HG03108 (cell line): Measurements from ENCODE around the gene CNGA1.

Experiments
- ATAC-seq: cut with Tn5 transposase; IDR thresholded peaks from one replicate; pipeline ENCODE4 v1.9.1; 2021; ENCODE audit warnings: moderate library complexity; ENCODE audit not compliant: unreplicated experiment

CNGA1 gene

GRCh38 chr4:47914220-47914925 is 102.1 kb downstream of the CNGA1 start, which contains the start of gene NFXL1:
Gene NFXL1 (minus strand): TSS chr4:47914583. CDS start chr4:47914203, 380 bp downstream.
- peak; percentile 94 for ATAC-seq

- peak; percentile 13 for ATAC-seq
Measured at GRCh38 chr4:47913861-47914219, 102.6 kb downstream of the CNGA1 start.

GRCh38 chr4:47913330-47913729 is 103.2 kb downstream of the CNGA1 start:
- ATAC-seq, result no peak

DNA sequence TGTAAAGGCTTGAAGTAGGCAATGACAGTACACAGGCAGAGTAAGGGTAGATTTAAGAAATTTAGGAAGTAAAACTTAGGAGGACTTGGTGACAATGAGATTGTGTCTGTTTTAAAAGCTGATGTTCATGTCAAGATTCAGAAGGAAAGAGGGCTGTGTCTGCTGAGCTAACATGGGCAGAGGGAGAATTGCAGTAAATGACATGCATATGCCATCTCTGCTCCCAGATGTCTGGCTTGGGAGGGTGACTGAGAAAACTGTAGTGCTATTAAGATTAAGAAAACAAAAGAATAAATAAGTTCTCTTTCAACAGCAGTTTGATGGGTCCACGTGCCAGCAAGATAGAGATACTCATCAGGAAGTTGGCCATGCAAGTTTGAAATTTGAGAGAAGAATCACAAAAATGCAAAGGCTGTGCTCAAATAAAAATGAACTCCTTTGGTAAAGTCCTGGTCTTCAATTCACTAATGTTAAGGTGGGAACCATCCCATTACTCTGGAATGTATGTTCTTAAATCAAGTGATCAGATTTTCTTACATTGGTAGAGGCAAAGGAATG is 109.3 kb downstream of the CNGA1 start:
- ATAC-seq, result no peak

GRCh38 chr4:47899639-47900038 is 116.8 kb downstream of the CNGA1 start:
- ATAC-seq, result no peak

- no peak for ATAC-seq
Measured at GRCh38 chr4:47891928-47892327, 124.6 kb downstream of the CNGA1 start.
